K562 (cell line): Measurements from ENCODE around the gene XPO6.

ENCODE experiments used
- ATF1 ChIP-seq, 2 experiments: fragments of 450-650 bp in 1 of 2; IDR thresholded peaks; 2 replicates each; pipeline ENCODE4 v1.6.1; 2016; ENCODE audit warnings: missing compliant biosample characterization in 1 of 2, missing genetic modification characterization in 1 of 2
- NBN ChIP-seq: fragments of 450-650 bp; IDR thresholded peaks from 2 replicates; pipeline ENCODE4 v1.6.1; 2016; ENCODE audit warnings: low read depth, mild to moderate bottlenecking
- NR2C2 ChIP-seq, 2 experiments: fragments of 200-800 bp in 1 of 2; sonication (Bioruptor generic) in 1 of 2; sonication (generic) in 1 of 2; formaldehyde crosslinking in 1 of 2; IDR thresholded peaks; 2 replicates each; pipeline versions ENCODE4 v1.6.1 to v1.8.0; 2016 to 2022; ENCODE audit warnings: mild to moderate bottlenecking in 1 of 2, missing compliant biosample characterization in 1 of 2, missing genetic modification characterization in 1 of 2, missing genetic modification reagents in 1 of 2
- SIRT6 ChIP-seq: IDR thresholded peaks from one replicate; pipeline ENCODE4 v1.6.1; 2012; ENCODE audit warnings: low read depth, mild to moderate bottlenecking, control low read depth, inconsistent platforms, low read length, moderate library complexity
- ZNF146 ChIP-seq: IDR thresholded peaks from one replicate; pipeline ENCODE4 v1.6.1; 2018; ENCODE audit warnings: missing compliant biosample characterization; ENCODE audit not compliant: unreplicated experiment
- TF ChIP-seq, protein P1 (sequence below), 2 experiments: IDR thresholded peaks in 1 of 2; conservative IDR thresholded peaks in 1 of 2; 2 replicates each; pipeline ENCODE4 v1.6.1; 2016; ENCODE audit warnings: low read depth in 2 of 2, mild to moderate bottlenecking in 1 of 2, missing compliant biosample characterization in 1 of 2, missing genetic modification characterization in 1 of 2, moderate library complexity in 1 of 2
- TF ChIP-seq, protein P2 (sequence below): fragments of 450-650 bp; IDR thresholded peaks from 2 replicates; pipeline ENCODE4 v1.6.1; 2017; ENCODE audit warnings: mild to moderate bottlenecking, moderate library complexity
- TF ChIP-seq, protein P3 (sequence below), 3 experiments: IDR thresholded peaks in 2 of 3; conservative IDR thresholded peaks in 1 of 3; 2 replicates each; pipeline ENCODE4 v1.5.1; 2011 to 2012; ENCODE audit warnings: low read length in 3 of 3, mild to moderate bottlenecking in 3 of 3, control low read depth in 2 of 3, improper control_type of control experiment in 1 of 3, inconsistent platforms in 1 of 3, low read depth in 1 of 3, mixed read lengths in 1 of 3, moderate library complexity in 1 of 3; ENCODE audit not compliant: insufficient read depth in 2 of 3

DNA sequence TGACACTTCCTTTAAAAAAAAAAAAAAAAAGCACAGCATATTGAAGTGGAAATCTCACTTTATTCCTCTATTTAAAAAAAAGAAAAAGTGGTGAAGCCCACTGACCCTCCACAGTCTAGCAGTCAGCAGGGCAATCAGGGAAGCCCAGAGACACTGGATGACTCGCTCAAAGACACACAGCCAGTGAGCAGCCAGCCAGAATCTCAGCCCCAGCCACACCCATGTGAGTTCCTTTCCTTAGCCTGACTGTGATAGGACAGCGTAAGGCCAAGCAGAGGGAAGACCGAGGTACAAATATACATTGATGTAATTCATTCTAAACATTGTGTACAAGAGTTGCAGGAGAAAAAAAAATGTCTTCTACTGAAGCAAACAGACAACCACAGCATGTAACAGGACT, 22.5 kb downstream of the XPO6 start:
- TF ChIP-seq ATF1 (CRISPR knock-in tag; IDR thresholded peaks at IDR 0.05) = no peak
- no peak for TF ChIP-seq ATF1 (tag; IDR thresholded peaks at IDR 0.05)
- TF ChIP-seq NBN = no peak
- no peak for TF ChIP-seq ZNF146 (CRISPR knock-in tag)
- TF ChIP-seq SIRT6 = no peak
- TF ChIP-seq, protein P1, sequence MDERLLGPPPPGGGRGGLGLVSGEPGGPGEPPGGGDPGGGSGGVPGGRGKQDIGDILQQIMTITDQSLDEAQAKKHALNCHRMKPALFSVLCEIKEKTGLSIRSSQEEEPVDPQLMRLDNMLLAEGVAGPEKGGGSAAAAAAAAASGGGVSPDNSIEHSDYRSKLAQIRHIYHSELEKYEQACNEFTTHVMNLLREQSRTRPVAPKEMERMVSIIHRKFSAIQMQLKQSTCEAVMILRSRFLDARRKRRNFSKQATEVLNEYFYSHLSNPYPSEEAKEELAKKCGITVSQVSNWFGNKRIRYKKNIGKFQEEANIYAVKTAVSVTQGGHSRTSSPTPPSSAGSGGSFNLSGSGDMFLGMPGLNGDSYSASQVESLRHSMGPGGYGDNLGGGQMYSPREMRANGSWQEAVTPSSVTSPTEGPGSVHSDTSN (CRISPR knock-in tag; IDR thresholded peaks at IDR 0.05; ENCODE audit: low read depth) = no peak
- TF ChIP-seq, protein P1 (tag; conservative IDR thresholded peaks at IDR 0.05; ENCODE audit: low read depth) = no peak
- TF ChIP-seq, protein P2, sequence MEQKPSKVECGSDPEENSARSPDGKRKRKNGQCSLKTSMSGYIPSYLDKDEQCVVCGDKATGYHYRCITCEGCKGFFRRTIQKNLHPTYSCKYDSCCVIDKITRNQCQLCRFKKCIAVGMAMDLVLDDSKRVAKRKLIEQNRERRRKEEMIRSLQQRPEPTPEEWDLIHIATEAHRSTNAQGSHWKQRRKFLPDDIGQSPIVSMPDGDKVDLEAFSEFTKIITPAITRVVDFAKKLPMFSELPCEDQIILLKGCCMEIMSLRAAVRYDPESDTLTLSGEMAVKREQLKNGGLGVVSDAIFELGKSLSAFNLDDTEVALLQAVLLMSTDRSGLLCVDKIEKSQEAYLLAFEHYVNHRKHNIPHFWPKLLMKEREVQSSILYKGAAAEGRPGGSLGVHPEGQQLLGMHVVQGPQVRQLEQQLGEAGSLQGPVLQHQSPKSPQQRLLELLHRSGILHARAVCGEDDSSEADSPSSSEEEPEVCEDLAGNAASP = no peak
- TF ChIP-seq, protein P3, sequence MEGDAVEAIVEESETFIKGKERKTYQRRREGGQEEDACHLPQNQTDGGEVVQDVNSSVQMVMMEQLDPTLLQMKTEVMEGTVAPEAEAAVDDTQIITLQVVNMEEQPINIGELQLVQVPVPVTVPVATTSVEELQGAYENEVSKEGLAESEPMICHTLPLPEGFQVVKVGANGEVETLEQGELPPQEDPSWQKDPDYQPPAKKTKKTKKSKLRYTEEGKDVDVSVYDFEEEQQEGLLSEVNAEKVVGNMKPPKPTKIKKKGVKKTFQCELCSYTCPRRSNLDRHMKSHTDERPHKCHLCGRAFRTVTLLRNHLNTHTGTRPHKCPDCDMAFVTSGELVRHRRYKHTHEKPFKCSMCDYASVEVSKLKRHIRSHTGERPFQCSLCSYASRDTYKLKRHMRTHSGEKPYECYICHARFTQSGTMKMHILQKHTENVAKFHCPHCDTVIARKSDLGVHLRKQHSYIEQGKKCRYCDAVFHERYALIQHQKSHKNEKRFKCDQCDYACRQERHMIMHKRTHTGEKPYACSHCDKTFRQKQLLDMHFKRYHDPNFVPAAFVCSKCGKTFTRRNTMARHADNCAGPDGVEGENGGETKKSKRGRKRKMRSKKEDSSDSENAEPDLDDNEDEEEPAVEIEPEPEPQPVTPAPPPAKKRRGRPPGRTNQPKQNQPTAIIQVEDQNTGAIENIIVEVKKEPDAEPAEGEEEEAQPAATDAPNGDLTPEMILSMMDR (IDR thresholded peaks at IDR 0.05 in 2 of 3, conservative IDR thresholded peaks at IDR 0.05 in 1 of 3; ENCODE audit: insufficient read depth in 2 of 3, low read depth in 1 of 3, low read length in 3 of 3) = no peak
- no peak for TF ChIP-seq NR2C2 (CRISPR knock-in tag; IDR thresholded peaks at IDR 0.05)
- TF ChIP-seq NR2C2 (tag; IDR thresholded peaks at IDR 0.05) = no peak
